ENCODE measurements around the gene NOX1.

Gene NOX1

GRCh38 chrX:100874325-100874724, at the start of gene NOX1:
TSS of gene NOX1 (minus strand) at chrX:100874359. CDS start at chrX:100874139, 220 bp downstream.
- no peak for DNase-seq (ENCODE audit: low read depth in 4 of 4, low spot score in 1 of 4)

- DNase-seq (ENCODE audit: low read depth in 4 of 4, low spot score in 1 of 4) = no peak
These were observed 41.4 kb upstream of the NOX1 start for GRCh38 chrX:100915562-100915961.

GRCh38 chrX:100913111-100913510, 39.0 kb upstream of the NOX1 start:
- no peak for DNase-seq (ENCODE audit: low read depth in 4 of 4, low spot score in 1 of 4)

- DNase-seq (ENCODE audit: low read depth in 4 of 4, low spot score in 1 of 4) = no peak
These were observed 37.6 kb upstream of the NOX1 start for GRCh38 chrX:100911731-100912130.

- no peak for DNase-seq (ENCODE audit: low read depth in 4 of 4, low spot score in 1 of 4)
These were observed 31.5 kb upstream of the NOX1 start for GRCh38 chrX:100905620-100906019.

GRCh38 chrX:100904433-100904832, 30.3 kb upstream of the NOX1 start:
- DNase-seq (ENCODE audit: low read depth in 4 of 4, low spot score in 1 of 4) = no peak

GRCh38 chrX:100895365-100896075, 21.4 kb upstream of the NOX1 start:
- DNase-seq (ENCODE audit: low read depth in 4 of 4, low spot score in 1 of 4) = no peak

- DNase-seq (ENCODE audit: low read depth in 4 of 4, low spot score in 1 of 4) = no peak
These were observed 9.5 kb upstream of the NOX1 start for GRCh38 chrX:100883654-100884053.

- no peak for DNase-seq (ENCODE audit: low read depth in 4 of 4, low spot score in 1 of 4)
These were observed 6.2 kb upstream of the NOX1 start for GRCh38 chrX:100880368-100880767.

GRCh38 chrX:100871594-100872560, 2.3 kb downstream of the NOX1 start:
- no peak for DNase-seq (ENCODE audit: low read depth in 4 of 4, low spot score in 1 of 4)

GRCh38 chrX:100870527-100870926, 3.6 kb downstream of the NOX1 start:
- DNase-seq (ENCODE audit: low read depth in 4 of 4, low spot score in 1 of 4) = no peak

GRCh38 chrX:100868273-100868672, 5.9 kb downstream of the NOX1 start:
- DNase-seq (ENCODE audit: low read depth in 4 of 4, low spot score in 1 of 4) = no peak

GRCh38 chrX:100864657-100865391, 9.3 kb downstream of the NOX1 start:
- no peak for DNase-seq (ENCODE audit: low read depth in 4 of 4, low spot score in 1 of 4)

- no peak for DNase-seq (ENCODE audit: low read depth in 4 of 4, low spot score in 1 of 4)
These were observed 10.8 kb downstream of the NOX1 start for GRCh38 chrX:100863326-100863864.

GRCh38 chrX:100852810-100853209, 21.3 kb downstream of the NOX1 start:
- no peak for DNase-seq (ENCODE audit: low read depth in 4 of 4, low spot score in 1 of 4)

- DNase-seq (ENCODE audit: low read depth in 4 of 4, low spot score in 1 of 4) = no peak
These were observed 23.8 kb downstream of the NOX1 start for GRCh38 chrX:100850317-100850716.

GRCh38 chrX:100831219-100831946, 42.8 kb downstream of the NOX1 start:
- DNase-seq (ENCODE audit: low read depth in 4 of 4, low spot score in 1 of 4) = no peak

- DNase-seq (ENCODE audit: low read depth in 4 of 4, low spot score in 1 of 4) = no peak
These were observed 43.6 kb downstream of the NOX1 start for GRCh38 chrX:100830547-100830946.

- no peak for DNase-seq (ENCODE audit: low read depth in 4 of 4, low spot score in 1 of 4)
These were observed 44.0 kb downstream of the NOX1 start for GRCh38 chrX:100830143-100830542.

GRCh38 chrX:100829730-100830129, 44.4 kb downstream of the NOX1 start:
- no peak for DNase-seq (ENCODE audit: low read depth in 4 of 4, low spot score in 1 of 4)
